Measurements from ENCODE around the gene WNT8B. TPM values are rescaled to one million over a fixed set of nuclear protein-coding genes. Genes with fewer than 3 reads are reported as not detected.

WNT8B gene
- total RNA-seq, 1 experiment from 2014 or later = 0.44 TPM

- peak; percentile 61 for DNase-seq (ENCODE audit: low spot score)
- in situ Hi-C loops (cut with HindIII; ENCODE audit: low sequenced_read_pairs) = no loop called here
Measured at GRCh38 chr10:100482181-100482833, 19.5 kb downstream of the WNT8B start.

DNA sequence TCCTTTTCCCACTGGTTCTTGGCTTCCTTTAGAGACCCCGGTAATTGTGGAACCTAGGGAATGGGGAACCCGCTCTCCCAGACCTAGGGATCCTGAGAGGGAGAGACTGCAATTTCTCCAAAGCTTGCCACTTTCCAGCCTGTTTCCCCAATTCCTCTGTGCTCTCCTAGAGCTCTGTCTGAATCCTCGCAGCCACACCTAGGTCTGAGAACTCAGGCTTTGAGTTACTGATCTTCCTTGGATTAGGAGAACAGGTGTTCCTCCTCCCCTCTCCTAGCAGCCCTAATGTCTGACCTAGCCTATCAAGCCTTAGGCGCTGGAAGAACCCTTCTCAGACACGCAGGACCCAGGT, 20.0 kb downstream of the WNT8B start:
- DNase-seq (ENCODE audit: low spot score) = no peak
- in situ Hi-C loops (cut with HindIII; ENCODE audit: low sequenced_read_pairs) = no loop called here

DNA sequence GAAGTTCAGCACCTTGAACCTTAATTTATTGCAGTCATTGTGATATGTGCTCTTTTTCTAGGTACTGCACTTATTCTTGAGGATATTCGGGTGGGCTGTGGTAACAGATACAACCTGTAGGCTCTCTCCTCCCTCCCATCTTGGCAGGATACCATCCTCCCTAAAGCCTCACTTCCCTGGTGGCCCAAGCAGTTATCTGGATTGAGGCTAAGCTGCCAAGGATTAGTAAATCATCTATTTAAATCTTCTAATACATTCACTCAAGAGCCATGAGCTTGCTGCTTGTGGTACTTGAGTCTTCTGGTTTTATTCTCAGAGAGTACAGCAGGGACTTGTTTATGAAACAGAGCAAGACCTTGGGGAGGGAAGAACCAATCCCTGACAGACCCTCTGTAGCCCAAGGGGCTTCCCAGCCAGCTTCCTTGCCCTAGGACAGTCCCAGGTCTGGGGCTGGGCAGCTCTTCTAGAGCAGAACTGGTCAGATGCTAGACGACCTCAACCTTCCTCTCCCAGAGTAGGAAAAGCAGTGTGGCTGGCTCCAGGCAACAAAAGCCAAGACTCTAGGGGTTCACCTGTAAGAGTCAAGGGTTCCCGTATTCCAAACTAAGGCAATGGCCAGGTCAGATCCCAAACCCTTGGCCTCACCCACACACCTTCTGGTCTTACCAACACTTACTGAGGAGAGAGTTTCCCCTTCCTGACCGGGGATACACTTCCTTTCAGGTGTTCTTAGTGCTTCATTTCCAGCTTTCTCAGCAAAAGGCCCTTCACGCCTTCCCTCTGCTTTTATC, 21.3 kb downstream of the WNT8B start:
- DNase-seq (ENCODE audit: low spot score) = no peak
- in situ Hi-C loops (cut with HindIII; ENCODE audit: low sequenced_read_pairs) = no loop called here

- in situ Hi-C loops (cut with HindIII; ENCODE audit: low sequenced_read_pairs) = no loop called here
- DNase-seq (ENCODE audit: low spot score) = no peak
Measured at GRCh38 chr10:100485366-100485765, 22.6 kb downstream of the WNT8B start.

- no peak for DNase-seq (ENCODE audit: low spot score)
- in situ Hi-C loops (cut with HindIII; ENCODE audit: low sequenced_read_pairs) = no loop called here
Measured at GRCh38 chr10:100485801-100486495, 23.1 kb downstream of the WNT8B start.

DNA sequence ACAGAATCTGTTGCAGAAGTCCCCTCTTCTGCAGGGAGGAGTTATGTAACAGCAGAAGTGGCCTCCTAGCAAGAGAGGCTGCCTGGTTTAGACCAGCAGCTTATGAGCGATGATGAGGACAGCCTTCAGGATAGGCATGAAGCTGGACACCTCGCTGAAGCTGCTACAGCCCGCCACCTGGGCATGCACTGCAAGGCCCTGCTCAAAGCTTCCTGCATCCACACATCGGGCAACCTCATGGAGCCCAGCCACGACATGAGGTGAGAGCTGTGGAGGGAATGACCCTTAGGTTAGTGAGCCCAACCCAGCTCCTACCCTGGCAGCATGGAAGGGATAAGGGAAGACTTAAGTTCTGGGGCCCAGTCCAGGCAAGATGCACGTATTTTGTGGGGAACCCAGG, 24.7 kb downstream of the WNT8B start:
- no peak for DNase-seq (ENCODE audit: low spot score)
- in situ Hi-C loops (cut with HindIII; ENCODE audit: low sequenced_read_pairs) = no loop called here

DNA sequence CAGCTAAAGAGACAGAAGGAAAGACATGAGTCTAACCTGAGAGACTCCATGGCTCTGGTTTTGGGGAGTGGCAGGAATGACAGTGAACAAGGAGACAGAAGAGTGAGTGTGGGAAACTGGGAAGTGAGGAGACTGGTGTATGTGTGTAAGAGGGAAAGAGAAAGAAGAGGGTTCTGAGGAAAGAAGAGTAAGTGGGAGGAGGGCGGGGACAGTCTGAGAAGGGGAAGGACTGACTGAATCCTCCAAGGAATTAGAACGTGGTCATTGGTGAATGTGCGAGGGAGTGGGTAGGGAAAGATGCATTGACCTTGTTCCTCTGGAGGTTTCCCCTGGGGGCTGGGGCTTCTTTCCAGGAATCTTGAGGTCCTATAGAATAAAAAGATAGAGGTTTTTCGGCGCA, 26.6 kb downstream of the WNT8B start:
- in situ Hi-C loops (cut with HindIII; ENCODE audit: low sequenced_read_pairs) = no loop called here

GRCh38 chr10:100490531-100490930, 27.7 kb downstream of the WNT8B start:
- DNase-seq (ENCODE audit: low spot score) = no peak
- in situ Hi-C loops (cut with HindIII; ENCODE audit: low sequenced_read_pairs) = no loop called here

More for the DNA sequence above, 26.6 kb downstream of the WNT8B start:
- DNase-seq (ENCODE audit: low spot score) = no peak

GRCh38 chr10:100496567-100496966, 33.8 kb downstream of the WNT8B start:
- in situ Hi-C loops (cut with HindIII; ENCODE audit: low sequenced_read_pairs) = no loop called here
- no peak for DNase-seq (ENCODE audit: low spot score)

DNA sequence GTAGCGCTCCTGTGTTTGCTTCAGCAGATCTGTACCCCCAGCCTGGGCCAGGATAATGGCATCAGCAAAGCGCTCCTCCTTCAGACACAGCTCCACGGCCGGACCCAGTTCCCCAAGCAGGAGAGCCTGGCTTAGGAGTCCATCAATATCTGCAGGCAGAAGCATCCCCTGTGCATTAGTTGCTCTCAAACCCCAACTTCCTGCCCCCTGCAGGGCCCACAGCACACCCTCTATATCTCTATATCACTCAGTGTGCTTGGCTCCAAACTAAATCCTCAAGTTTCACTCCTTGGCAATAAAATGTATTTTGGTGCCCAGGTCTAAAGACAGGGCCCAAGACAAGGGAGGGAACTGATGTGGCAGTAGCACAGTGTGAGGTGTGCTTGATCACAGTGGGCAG, 35.2 kb downstream of the WNT8B start:
- no peak for DNase-seq (ENCODE audit: low spot score)
- in situ Hi-C loops (cut with HindIII; ENCODE audit: low sequenced_read_pairs) = no loop called here

DNA sequence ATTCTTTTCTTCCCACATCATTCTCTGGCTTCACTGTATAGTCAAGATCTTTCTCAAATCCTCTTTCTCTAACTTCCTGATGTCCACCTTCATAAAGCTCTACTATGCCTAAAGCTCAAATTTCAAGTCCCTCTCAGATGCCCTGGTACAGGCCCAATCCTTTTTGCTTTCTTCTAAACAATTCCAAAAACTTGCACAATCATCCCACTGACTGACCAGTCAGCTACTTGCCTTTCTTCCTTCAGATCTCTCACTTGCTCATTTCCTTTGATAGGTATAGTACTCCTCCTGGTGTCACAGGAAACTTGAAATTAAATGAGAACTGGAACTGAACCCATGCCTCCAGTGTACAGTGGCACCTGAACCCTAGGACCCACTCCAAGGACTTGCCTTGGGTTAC, 38.6 kb downstream of the WNT8B start:
- in situ Hi-C loops (cut with HindIII; ENCODE audit: low sequenced_read_pairs) = loop anchor here (25.0 kb wide), 1 partner anchor 164 kb away; the partner anchor contains the start of genes PKD2L1 and SCD
- DNase-seq (ENCODE audit: low spot score) = no peak

- DNase-seq (ENCODE audit: low spot score) = no peak
- in situ Hi-C loops (cut with HindIII; ENCODE audit: low sequenced_read_pairs) = loop anchor here (25.0 kb wide), 1 partner anchor 166 kb away; the partner anchor contains the start of genes PKD2L1 and SCD
Measured at GRCh38 chr10:100502926-100503494, 40.2 kb downstream of the WNT8B start.

DNA sequence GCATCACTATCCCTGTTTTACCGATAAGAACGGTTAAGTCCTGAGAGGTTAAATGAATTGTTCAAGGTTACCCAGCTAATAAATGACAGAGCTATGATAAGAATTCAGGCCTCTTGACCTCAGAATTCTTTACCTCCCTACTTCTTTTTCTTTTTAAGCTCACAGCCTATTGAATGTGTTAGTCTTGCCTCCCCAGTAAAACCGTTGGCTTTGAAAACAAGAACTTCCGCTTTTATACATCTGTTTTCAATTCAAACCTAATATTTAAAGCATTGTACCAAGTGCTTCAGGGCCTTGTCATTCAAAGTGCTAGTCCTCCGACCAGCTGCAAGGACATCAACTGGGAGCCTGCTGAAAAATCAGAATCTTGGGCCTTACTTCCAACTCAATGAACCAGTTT, 41.3 kb downstream of the WNT8B start:
- in situ Hi-C loops (cut with HindIII; ENCODE audit: low sequenced_read_pairs) = loop anchor here (25.0 kb wide), 1 partner anchor 167 kb away; the partner anchor contains the start of genes PKD2L1 and SCD
- DNase-seq (ENCODE audit: low spot score) = no peak

DNA sequence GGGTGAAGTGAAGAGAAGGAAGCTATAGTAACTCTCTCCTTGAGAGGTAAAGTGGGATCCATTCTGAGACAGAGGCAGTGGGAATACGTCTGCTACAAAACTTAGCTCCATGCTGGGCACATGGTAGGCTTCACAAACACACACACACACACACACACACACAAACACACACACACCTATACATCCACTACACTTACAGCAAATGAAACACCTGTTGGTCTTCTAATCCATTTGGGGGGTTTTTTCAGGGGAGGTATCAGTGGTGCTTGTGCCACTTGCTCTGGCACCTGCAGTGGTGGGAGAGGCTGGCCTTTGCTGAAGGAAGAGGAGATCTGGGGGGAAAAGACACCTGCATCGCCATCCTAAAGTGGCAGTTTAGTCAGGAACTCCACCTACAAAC, 42.4 kb downstream of the WNT8B start:
- DNase-seq (ENCODE audit: low spot score) = no peak
- in situ Hi-C loops (cut with HindIII; ENCODE audit: low sequenced_read_pairs) = loop anchor here (25.0 kb wide), 1 partner anchor 168 kb away; the partner anchor contains the start of genes PKD2L1 and SCD

GRCh38 chr10:100506596-100507356, 44.0 kb downstream of the WNT8B start:
- in situ Hi-C loops (cut with HindIII; ENCODE audit: low sequenced_read_pairs) = loop anchor here (25.0 kb wide), 1 partner anchor 169 kb away; the partner anchor contains the start of genes PKD2L1 and SCD
- no peak for DNase-seq (ENCODE audit: low spot score)

DNA sequence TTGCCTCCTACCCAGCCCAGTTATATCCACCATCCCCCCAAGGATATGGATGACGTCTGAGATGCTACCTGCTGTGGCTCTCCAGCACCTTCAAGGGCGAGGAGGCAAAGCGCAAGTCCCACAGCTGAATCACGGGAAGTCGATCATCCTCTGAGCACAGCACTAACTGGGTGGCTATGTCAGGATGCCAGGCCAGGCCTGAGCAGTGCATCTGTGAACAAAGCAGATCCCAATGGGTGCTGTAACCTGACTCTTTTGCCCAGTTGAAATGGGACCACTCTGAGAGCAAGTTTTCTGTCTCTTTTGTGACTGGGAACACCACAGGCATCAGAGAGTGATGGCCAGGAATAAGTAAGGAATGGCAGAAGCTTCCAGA, 44.5 kb downstream of the WNT8B start:
- in situ Hi-C loops (cut with HindIII; ENCODE audit: low sequenced_read_pairs) = loop anchor here (25.0 kb wide), 1 partner anchor 170 kb away; the partner anchor contains the start of genes PKD2L1 and SCD
- DNase-seq (ENCODE audit: low spot score) = no peak

DNA sequence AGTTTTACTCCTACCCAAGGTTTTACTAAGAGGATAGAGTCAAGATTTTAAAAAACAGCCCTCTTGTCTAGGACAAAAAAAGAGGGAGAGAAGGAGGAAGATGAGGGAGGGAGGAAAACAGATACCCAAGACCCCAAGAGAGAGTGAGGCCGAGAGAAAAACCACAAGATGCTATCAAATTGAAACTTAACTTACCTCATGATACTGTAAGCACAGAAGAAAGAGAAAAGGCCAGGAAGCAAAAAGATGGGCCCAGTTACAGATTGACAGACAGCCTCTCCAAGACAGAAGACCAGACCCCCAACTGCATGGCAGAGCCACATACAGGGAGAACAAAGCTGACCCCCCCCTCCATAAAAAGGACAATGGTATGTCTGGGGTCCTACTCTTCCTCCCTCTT, 45.5 kb downstream of the WNT8B start:
- in situ Hi-C loops (cut with HindIII; ENCODE audit: low sequenced_read_pairs) = loop anchor here (25.0 kb wide), 1 partner anchor 171 kb away; the partner anchor contains the start of genes PKD2L1 and SCD
- DNase-seq (ENCODE audit: low spot score) = no peak

DNA sequence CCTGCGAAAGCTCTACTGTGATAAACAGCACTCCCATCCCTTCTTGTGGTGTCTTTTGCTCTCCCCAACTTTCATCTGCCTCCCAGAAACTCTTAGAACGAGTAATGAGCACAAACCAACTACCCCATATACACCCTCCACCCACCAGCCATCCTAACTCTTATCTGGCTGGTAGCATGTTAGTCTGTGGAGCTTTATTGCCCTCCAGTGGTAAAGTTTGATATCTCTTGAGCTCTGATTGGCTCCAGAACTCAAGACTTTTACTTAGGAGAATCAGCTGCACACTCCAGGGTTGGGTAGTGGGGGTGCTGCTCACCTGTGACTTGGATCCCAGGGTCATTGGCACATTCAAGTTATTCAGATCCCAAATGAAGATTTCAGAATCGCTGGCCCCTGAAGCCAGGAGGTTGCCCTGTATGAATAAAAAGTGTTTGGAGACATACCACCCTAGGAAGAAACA, 45.9 kb downstream of the WNT8B start:
- DNase-seq (ENCODE audit: low spot score) = peak; percentile 13
- in situ Hi-C loops (cut with HindIII; ENCODE audit: low sequenced_read_pairs) = loop anchor here (25.0 kb wide), 1 partner anchor 171 kb away; the partner anchor contains the start of genes PKD2L1 and SCD

Measured in G401 (cell line).